DMS153 treated with DMSO at 0.1 percent for 48 hours (cell line): Measurements from ENCODE around the gene OR52L1.
"Not testable (repeated sequence)": the region's sequence is repeated elsewhere in the genome, so short reads cannot be mapped to it uniquely, and the experiment has no call there.

Experiments used
- DNase-seq: peaks from one replicate; lab custom pipeline; 2025; ENCODE audit not compliant: unreplicated experiment; lab: John Stamatoyannopoulos, UW

Gene OR52L1

GRCh38 chr11:5986885-5987284 is at the start of gene OR52L1:
Gene OR52L1, minus strand, starts transcription at chr11:5986985. Its CDS starts 55 bp downstream, at chr11:5986930.
- no peak for DNase-seq

- no peak for DNase-seq
Observed at GRCh38 chr11:6030708-6031405, 44.1 kb upstream of the OR52L1 start, which contains the start of gene OR56A1. Gene OR56A1, minus strand, starts transcription at chr11:6030758. Its CDS starts 3,066 bp downstream, at chr11:6027692.

- no peak for DNase-seq
Observed at GRCh38 chr11:6027501-6027900, 40.7 kb upstream of the OR52L1 start.

- no peak for DNase-seq
Observed at GRCh38 chr11:6025056-6025455, 38.3 kb upstream of the OR52L1 start.

GRCh38 chr11:6022956-6023355 is 36.2 kb upstream of the OR52L1 start:
- DNase-seq = peak; percentile 59

- no peak for DNase-seq
Observed at GRCh38 chr11:6013042-6013441, 26.3 kb upstream of the OR52L1 start.

- no peak for DNase-seq
Observed at GRCh38 chr11:6012035-6012668, 25.4 kb upstream of the OR52L1 start.

- no peak for DNase-seq
Observed at GRCh38 chr11:6006846-6007245, 20.1 kb upstream of the OR52L1 start, which contains the start of gene OR56A4. Gene OR56A4, minus strand, starts transcription at chr11:6006946. Its CDS starts 3,954 bp downstream, at chr11:6002992.

GRCh38 chr11:6006395-6006794 is 19.6 kb upstream of the OR52L1 start:
- no peak for DNase-seq

- no peak for DNase-seq
Observed at GRCh38 chr11:6002202-6002699, 15.5 kb upstream of the OR52L1 start.

- DNase-seq = no peak
Observed at GRCh38 chr11:5994791-5995190, 8.0 kb upstream of the OR52L1 start.

- DNase-seq = peak; percentile 1
Observed at GRCh38 chr11:5992604-5993251, 5.9 kb upstream of the OR52L1 start.

- DNase-seq = no peak
Observed at GRCh38 chr11:5992150-5992549, 5.4 kb upstream of the OR52L1 start.

GRCh38 chr11:5989203-5989602 is 2.4 kb upstream of the OR52L1 start:
- DNase-seq = no peak

- DNase-seq = no peak
Observed at GRCh38 chr11:5983443-5983842, 3.3 kb downstream of the OR52L1 start.

GRCh38 chr11:5973530-5973929 is 13.3 kb downstream of the OR52L1 start:
- DNase-seq = no peak

GRCh38 chr11:5968394-5968793 is 18.4 kb downstream of the OR52L1 start, which contains the start of gene OR56A5:
Gene OR56A5, minus strand, starts transcription at chr11:5968494. Its CDS starts 0 bp downstream, at chr11:5968494.
- no peak for DNase-seq

- no peak for DNase-seq
Observed at GRCh38 chr11:5967708-5968107, 19.1 kb downstream of the OR52L1 start.

GRCh38 chr11:5966958-5967357 is 19.8 kb downstream of the OR52L1 start:
- DNase-seq = no peak

GRCh38 chr11:5960704-5961320 is 26.0 kb downstream of the OR52L1 start:
- DNase-seq = not testable (repeated sequence)

- no peak for DNase-seq
Observed at GRCh38 chr11:5955586-5955985, 31.2 kb downstream of the OR52L1 start.
